Vagina (tissue), 2 donors: ENCODE measurements around the gene ARHGEF11.

Experiments
- CTCF ChIP-seq, 3 experiments: fragments of 450-650 bp in 2 of 3; fragments of 200-600 bp in 1 of 3; sonication (generic) in 1 of 3; IDR thresholded peaks; one replicate each; pipeline ENCODE4 v1.5.1; 2017 to 2019; ENCODE audit warnings: antibody characterized with exemption in 3 of 3, mild to moderate bottlenecking in 2 of 3, moderate library complexity in 2 of 3
- POLR2A ChIP-seq, 2 donors: fragments of 450-650 bp; IDR thresholded peaks; one replicate each; pipeline ENCODE4 v1.6.1; 2017; ENCODE audit warnings: antibody characterized with exemption in 2 of 2, mild to moderate bottlenecking in 2 of 2, moderate library complexity in 2 of 2

GRCh38 chr1:156927215-156928042 lies 118.1 kb downstream of the ARHGEF11 start:
- peak; percentile 38 to 61 (median 43) for TF ChIP-seq CTCF (IDR thresholded peaks at IDR 0.05)
- no peak for TF ChIP-seq POLR2A (IDR thresholded peaks at IDR 0.05)
